ENCODE data around the gene TRERF1.
"Not testable (repeated sequence)": the region's sequence is repeated elsewhere in the genome, so short reads cannot be mapped to it uniquely, and the experiment has no call there.

Gene TRERF1

GRCh38 chr6:42451333-42452170 lies at the start of gene TRERF1:
Gene TRERF1 (minus strand): TSS chr6:42451926. CDS start chr6:42269590, 182,336 bp downstream.
- DNase-seq: peak; percentile 11

- peak; percentile 13 for DNase-seq
Measured at GRCh38 chr6:42498473-42499128, 46.9 kb upstream of the TRERF1 start.

- DNase-seq: no peak
Measured at GRCh38 chr6:42493914-42494539, 42.3 kb upstream of the TRERF1 start.

- no peak for DNase-seq
Measured at GRCh38 chr6:42488129-42488528, 36.4 kb upstream of the TRERF1 start.

- DNase-seq: no peak
Measured at GRCh38 chr6:42484261-42484660, 32.5 kb upstream of the TRERF1 start.

GRCh38 chr6:42482174-42482573 lies 30.4 kb upstream of the TRERF1 start:
- DNase-seq: no peak

GRCh38 chr6:42471714-42472113 lies 20.0 kb upstream of the TRERF1 start:
- DNase-seq: no peak

GRCh38 chr6:42471142-42471541 lies 19.4 kb upstream of the TRERF1 start:
- DNase-seq: no peak

- DNase-seq: no peak
Measured at GRCh38 chr6:42468273-42468672, 16.5 kb upstream of the TRERF1 start.

- DNase-seq: no peak
Measured at GRCh38 chr6:42467651-42468050, 15.9 kb upstream of the TRERF1 start.

GRCh38 chr6:42466470-42466869 lies 14.7 kb upstream of the TRERF1 start:
- DNase-seq: not testable (repeated sequence)

GRCh38 chr6:42462474-42462972 lies 10.8 kb upstream of the TRERF1 start:
- DNase-seq: no peak

GRCh38 chr6:42460883-42461282 lies 9.2 kb upstream of the TRERF1 start:
- no peak for DNase-seq

GRCh38 chr6:42459888-42460287 lies 8.2 kb upstream of the TRERF1 start:
- DNase-seq: no peak

- DNase-seq: no peak
Measured at GRCh38 chr6:42454428-42454791, 2.7 kb upstream of the TRERF1 start.

- peak; percentile 5 for DNase-seq
Measured at GRCh38 chr6:42453654-42454427, 2.1 kb upstream of the TRERF1 start.

GRCh38 chr6:42453031-42453653 lies 1.4 kb upstream of the TRERF1 start:
- DNase-seq: peak; percentile 54

GRCh38 chr6:42452171-42453030 lies 675 bp upstream of the TRERF1 start:
- peak; percentile 53 for DNase-seq

GRCh38 chr6:42450477-42451332 lies 1.0 kb downstream of the TRERF1 start:
- no peak for DNase-seq

GRCh38 chr6:42449917-42450476 lies 1.7 kb downstream of the TRERF1 start:
- no peak for DNase-seq
